Astrocyte of the cerebellum (primary cell): ENCODE measurements around the gene CLASP1.
"Not testable (repeated sequence)": the region's sequence is repeated elsewhere in the genome, so short reads cannot be mapped to it uniquely, and the experiment has no call there.

Source experiments
- DNase-seq: peaks from one replicate; pipeline ENCODE4 v3.0.0-alpha.2; 2011; ENCODE audit warnings: low read depth
- H3K4me3 ChIP-seq: 2 replicates; pipeline ENCODE4 v1.5.1; 2011; ENCODE audit warnings: mild to moderate bottlenecking, low read depth, low read length, moderate library complexity
- CTCF ChIP-seq: IDR thresholded peaks from 2 replicates; pipeline ENCODE4 v1.5.1; 2012; ENCODE audit warnings: low read length, low read depth, moderate library complexity, mild to moderate bottlenecking; ENCODE audit errors: missing control alignments
- in situ Hi-C: cut with HindIII; loops from 2 replicates; pipeline ENCODE4 v1.10.0; 2017; ENCODE audit warnings: low sequenced_read_pairs

Gene CLASP1

GRCh38 chr2:121690095-121690494, 40.8 kb upstream of the CLASP1 start:
- no peak for DNase-seq
- H3K4me3 ChIP-seq, result no peak overlapping the region
- no peak for TF ChIP-seq CTCF
- in situ Hi-C loops, result no loop called here

GRCh38 chr2:121689356-121689755, 40.1 kb upstream of the CLASP1 start:
- no peak overlapping the region for H3K4me3 ChIP-seq
- in situ Hi-C loops, result no loop called here
- DNase-seq, result peak; percentile 63
- peak; percentile 56 for TF ChIP-seq CTCF

- no peak for DNase-seq
- H3K4me3 ChIP-seq, result no peak overlapping the region
- TF ChIP-seq CTCF, result no peak
- in situ Hi-C loops, result no loop called here
These were observed 39.6 kb upstream of the CLASP1 start for GRCh38 chr2:121688820-121689219.

- TF ChIP-seq CTCF, result no peak
- DNase-seq, result no peak
- in situ Hi-C loops, result no loop called here
- H3K4me3 ChIP-seq, result no peak overlapping the region
These were observed 37.6 kb upstream of the CLASP1 start for GRCh38 chr2:121686902-121687301.

- in situ Hi-C loops, result no loop called here
- no peak for DNase-seq
- no peak overlapping the region for H3K4me3 ChIP-seq
- no peak for TF ChIP-seq CTCF
These were observed 37.0 kb upstream of the CLASP1 start for GRCh38 chr2:121686218-121686617.

- H3K4me3 ChIP-seq, result no peak overlapping the region
- no peak for DNase-seq
- in situ Hi-C loops, result no loop called here
- no peak for TF ChIP-seq CTCF
These were observed 33.4 kb upstream of the CLASP1 start for GRCh38 chr2:121682396-121683298.

- in situ Hi-C loops, result no loop called here
- DNase-seq, result no peak
- no peak for TF ChIP-seq CTCF
- no peak overlapping the region for H3K4me3 ChIP-seq
These were observed 28.6 kb upstream of the CLASP1 start for GRCh38 chr2:121677855-121678254.

GRCh38 chr2:121671621-121672020, 22.4 kb upstream of the CLASP1 start:
- in situ Hi-C loops, H3K4me3 ChIP-seq, DNase-seq: not testable (repeated sequence)
